H1 (cell line): Measurements from ENCODE around the gene CNTN5. TPM values are rescaled to one million over a fixed set of nuclear protein-coding genes. Genes with fewer than 3 reads are reported as not detected.

Experiments
- CTCF ChIA-PET: fragments of 300-600 bp; sonication (Branson Sonifier 250); formaldehyde crosslinking; loops from one replicate; lab custom pipeline; 2021; ENCODE audit not compliant: partially characterized antibody; lab: Charles Lee
- POLR2A ChIA-PET: fragments of 300-600 bp; sonication (Branson Sonifier 250); formaldehyde crosslinking; loops from one replicate; lab custom pipeline; 2021; ENCODE audit warnings: inconsistent platforms; ENCODE audit not compliant: partially characterized antibody; lab: Charles Lee
- DNase-seq, 2 experiments: peaks; one replicate each; pipeline versions ENCODE4 v3.0.0 to v3.0.0-alpha.2; 2010 to 2022; ENCODE audit warnings: low spot score in 2 of 2, low read depth in 1 of 2, mixed read lengths in 1 of 2
- FAIRE-seq: peaks from 2 replicates; lab custom pipeline; 2011; peaks lifted over from hg19 to GRCh38; lab: Jason Lieb, UNC
- H2AFZ ChIP-seq: 2 replicates; pipeline ENCODE4 v1.8.1; 2012; ENCODE audit warnings: low read length, inconsistent platforms
- H2AK5ac ChIP-seq: 2 replicates; pipeline ENCODE4 v1.6.1; 2013; ENCODE audit warnings: low read depth, low read length
- H2BK120ac ChIP-seq: replicated peaks from 2 replicates; pipeline ENCODE3; 2013; ENCODE audit warnings: low read depth, low read length, inconsistent platforms
- H2BK12ac ChIP-seq: 2 replicates; pipeline ENCODE4 v1.6.1; 2013; ENCODE audit warnings: low read depth, low read length
- H2BK15ac ChIP-seq: 2 replicates; pipeline ENCODE4 v1.6.1; 2013; ENCODE audit warnings: low read length
- H2BK20ac ChIP-seq: 2 replicates; pipeline ENCODE4 v1.6.1; 2013; ENCODE audit warnings: low read length
- H2BK5ac ChIP-seq: 2 replicates; pipeline ENCODE4 v1.6.1; 2013; ENCODE audit warnings: low read depth, low read length
- H3K14ac ChIP-seq: 2 replicates; pipeline ENCODE4 v1.6.1; 2013; ENCODE audit warnings: inconsistent platforms; ENCODE audit not compliant: insufficient read length
- H3K18ac ChIP-seq: 2 replicates; pipeline ENCODE4 v1.6.1; 2013; ENCODE audit warnings: low read length; ENCODE audit errors: extremely low read depth
- H3K23ac ChIP-seq: 2 replicates; pipeline ENCODE4 v1.6.1; 2013; ENCODE audit warnings: inconsistent platforms; ENCODE audit not compliant: insufficient read length
- H3K23me2 ChIP-seq: 2 replicates; pipeline ENCODE4 v1.6.1; 2013; ENCODE audit warnings: low read depth, low read length
- H3K27ac ChIP-seq: 2 replicates; pipeline ENCODE4 v1.6.1; 2011; ENCODE audit warnings: low read depth, low read length, inconsistent platforms
- H3K27me3 ChIP-seq, 4 experiments: replicated peaks in 1 of 4; 1 replicate in 1 of 4; 2 replicates in 3 of 4; pipeline versions ENCODE4 v1.6.1 to v1.8.1; 2011 to 2013; ENCODE audit warnings: low read length in 3 of 4, mild to moderate bottlenecking in 3 of 4, inconsistent platforms in 2 of 4, mixed read lengths in 2 of 4, moderate library complexity in 1 of 4; ENCODE audit not compliant: control insufficient read depth in 3 of 4, insufficient read depth in 3 of 4; ENCODE audit errors: extremely low read depth in 1 of 4
- H3K36me3 ChIP-seq, 4 experiments: 2 replicates each; pipeline versions ENCODE4 v1.6.1 to v1.8.1; 2011 to 2013; ENCODE audit warnings: mild to moderate bottlenecking in 4 of 4, low read length in 3 of 4, moderate library complexity in 2 of 4, control low read depth in 1 of 4, inconsistent platforms in 1 of 4; ENCODE audit not compliant: insufficient read depth in 4 of 4, control insufficient read depth in 2 of 4
- H3K4ac ChIP-seq: replicated peaks from 2 replicates; pipeline ENCODE3; 2013; ENCODE audit warnings: low read length, low read depth, mixed read lengths, inconsistent platforms; ENCODE audit not compliant: insufficient read length
- H3K4me1 ChIP-seq, 4 experiments: replicated peaks in 1 of 4; 1 replicate in 1 of 4; 2 replicates in 3 of 4; pipeline versions ENCODE4 v1.6.1 to v1.8.1; 2011 to 2013; ENCODE audit warnings: low read length in 3 of 4, inconsistent platforms in 2 of 4, mixed read lengths in 1 of 4; ENCODE audit not compliant: insufficient read depth in 4 of 4, control insufficient read depth in 3 of 4
- H3K4me2 ChIP-seq, 2 experiments: 2 replicates each; pipeline versions ENCODE4 v1.6.1 to v1.8.1; 2011 to 2013; ENCODE audit warnings: low read depth in 2 of 2, low read length in 2 of 2, control low read depth in 1 of 2, inconsistent platforms in 1 of 2, mild to moderate bottlenecking in 1 of 2; ENCODE audit not compliant: insufficient read depth in 1 of 2
- H3K4me3 ChIP-seq, 4 experiments: fragments of 200-600, 300-600 bp in 1 of 4; sonication (generic), shearing (Covaris generic), sonication (Bioruptor Twin) in 1 of 4; 2 replicates each; pipeline versions ENCODE4 v1.5.1 to v1.8.1; 2011 to 2016; ENCODE audit warnings: low read length in 4 of 4, low read depth in 3 of 4, control low read depth in 2 of 4, inconsistent platforms in 2 of 4, mild to moderate bottlenecking in 2 of 4, mixed read lengths in 1 of 4, moderate library complexity in 1 of 4; ENCODE audit not compliant: insufficient read depth in 2 of 4; ENCODE audit errors: extremely low read depth in 1 of 4
- H3K56ac ChIP-seq: replicated peaks from 2 replicates; pipeline ENCODE3; 2013; ENCODE audit warnings: low read depth, mild to moderate bottlenecking, mixed read lengths, low read length, inconsistent platforms; ENCODE audit not compliant: insufficient read length
- H3K79me1 ChIP-seq: 2 replicates; pipeline ENCODE4 v1.6.1; 2013; ENCODE audit warnings: low read depth, low read length, control low read depth
- H3K79me2 ChIP-seq, 2 experiments: 2 replicates each; pipeline versions ENCODE4 v1.6.1 to v1.8.1; 2012 to 2013; ENCODE audit warnings: low read length in 2 of 2, mild to moderate bottlenecking in 2 of 2, inconsistent platforms in 1 of 2; ENCODE audit not compliant: insufficient read depth in 2 of 2, control insufficient read depth in 1 of 2
- H3K9ac ChIP-seq, 4 experiments: replicated peaks in 1 of 4; 1 replicate in 1 of 4; 2 replicates in 3 of 4; pipeline versions ENCODE4 v1.6.1 to v1.8.1; 2011 to 2013; ENCODE audit warnings: low read depth in 3 of 4, low read length in 3 of 4, control low read depth in 2 of 4, mild to moderate bottlenecking in 2 of 4, moderate library complexity in 2 of 4, inconsistent platforms in 1 of 4; ENCODE audit errors: extremely low read depth in 1 of 4
- H3K9me3 ChIP-seq, 2 experiments: 2 replicates each; pipeline versions ENCODE4 v1.6.1 to v1.8.1; 2012 to 2013; ENCODE audit warnings: mild to moderate bottlenecking in 2 of 2, moderate library complexity in 2 of 2, control low read depth in 1 of 2, inconsistent platforms in 1 of 2, low read depth in 1 of 2, low read length in 1 of 2, mixed read lengths in 1 of 2; ENCODE audit not compliant: insufficient read depth in 2 of 2
- H4K20me1 ChIP-seq, 2 experiments: replicated peaks in 1 of 2; 2 replicates each; pipeline versions ENCODE3 to v1.8.1; 2011 to 2013; ENCODE audit warnings: inconsistent platforms in 2 of 2, low read length in 2 of 2, mild to moderate bottlenecking in 1 of 2; ENCODE audit not compliant: insufficient read depth in 2 of 2, control insufficient read depth in 1 of 2
- H4K5ac ChIP-seq: 2 replicates; pipeline ENCODE4 v1.6.1; 2013; ENCODE audit warnings: low read length, low read depth, mixed read lengths, inconsistent platforms; ENCODE audit not compliant: insufficient read length
- H4K8ac ChIP-seq: 2 replicates; pipeline ENCODE4 v1.8.0; 2013; ENCODE audit warnings: mild to moderate bottlenecking, moderate library complexity, low read length, inconsistent platforms; ENCODE audit not compliant: insufficient read depth; ENCODE audit errors: extremely low read depth
- H4K91ac ChIP-seq: replicated peaks from 2 replicates; pipeline ENCODE3; 2013; ENCODE audit warnings: low read length, mixed read lengths, inconsistent platforms; ENCODE audit not compliant: insufficient read length
- ASH2L ChIP-seq: fragments of 200-600, 300-600 bp; sonication (generic); IDR thresholded peaks from one replicate; pipeline ENCODE4 v1.7.1; 2017; ENCODE audit warnings: low read length
- CTCF ChIP-seq, 3 experiments: IDR thresholded peaks; 1 replicate in 2 of 3; 2 replicates in 1 of 3; pipeline versions ENCODE4 v1.5.1 to v1.6.1; 2011; ENCODE audit warnings: low read length in 3 of 3, mild to moderate bottlenecking in 3 of 3, inconsistent platforms in 2 of 3, low read depth in 1 of 3, moderate library complexity in 1 of 3; ENCODE audit not compliant: insufficient read depth in 1 of 3; ENCODE audit errors: control extremely low read depth in 1 of 3
- GTF2F1 ChIP-seq: IDR thresholded peaks from 2 replicates; pipeline ENCODE4 v1.6.1; 2012; ENCODE audit warnings: low read depth, low read length, improper control_type of control experiment, borderline replicate concordance
- KDM4A ChIP-seq: IDR thresholded peaks from one replicate; pipeline ENCODE4 v1.7.1; 2012; ENCODE audit warnings: low read depth, mild to moderate bottlenecking, moderate library complexity, low read length, inconsistent platforms; ENCODE audit not compliant: severe bottlenecking
- RAD21 ChIP-seq, 2 experiments: IDR thresholded peaks in 1 of 2; conservative IDR thresholded peaks in 1 of 2; 2 replicates each; pipeline ENCODE4 v1.6.1; 2011; ENCODE audit warnings: low read depth in 2 of 2, low read length in 2 of 2, improper control_type of control experiment in 1 of 2, inconsistent platforms in 1 of 2, mild to moderate bottlenecking in 1 of 2, moderate library complexity in 1 of 2
- TAF1 ChIP-seq: IDR thresholded peaks from 2 replicates; pipeline ENCODE4 v1.6.1; 2011; ENCODE audit warnings: mild to moderate bottlenecking, low read depth, low read length
- WGBS, 2 experiments: shearing (Covaris generic) in 1 of 2; methylation state at CpG; one replicate each; pipeline versions ENCODE4 v1.1.6 to v1.1.7; 2013 to 2015; ENCODE audit warnings: low lambda C conversion rate in 2 of 2, mixed read lengths in 2 of 2, inconsistent platforms in 1 of 2, low coverage in 1 of 2, missing lambda C conversion rate in 1 of 2; ENCODE audit not compliant: insufficient replicate concordance in 2 of 2, insufficient coverage in 1 of 2, insufficient read length in 1 of 2; ENCODE audit errors: extremely low coverage in 1 of 2, missing lambda C conversion rate in 1 of 2; 5-methylcytosine and 5-hydroxymethylcytosine counted together
- long read RNA-seq, 2 experiments: library from RNA in 1 of 2; library from capped mRNA in 1 of 2; stranded (forward); transcript quantifications; one replicate each; pipeline ENCODE4 v2.0.0, GENCODE V29; 2021; ENCODE audit warnings: inconsistent platforms in 1 of 2
- polyA minus RNA-seq, 3 experiments: library from RNA; depleted of rRNA, polyadenylated mRNA; stranded (reverse); fragments of >200 nt; gene quantifications; 1 replicate in 2 of 3; 2 replicates in 1 of 3; pipeline ENCODE4 v1.2.3, GENCODE V29; 2011
- polyA plus RNA-seq, 7 experiments: library from polyadenylated mRNA; depleted of rRNA in 3 of 7; stranded (reverse) in 5 of 7; unstranded in 2 of 7; fragments of >200 nt in 5 of 7; fragments of 200-250 nt in 2 of 7; gene quantifications; 1 replicate in 5 of 7; 2 replicates in 1 of 7; 4 replicates in 1 of 7; pipeline versions ENCODE4 v1.2.1 to v1.2.3, GENCODE V29; 2011 to 2013; ENCODE audit warnings: missing spikeins in 2 of 7, mixed read lengths in 2 of 7
- total RNA-seq: library from RNA; stranded (reverse); fragmentation: NEBNext Ultra II Directional; extraction: Animal tissue kit (Norgen Biotek cat#: 25700); gene quantifications from 2 replicates; pipeline ENCODE4 v1.2.1, GENCODE V29; 2021

Gene CNTN5
- total RNA-seq (0.25 TPM in 1 of 2 replicates, not detected in the other), polyA plus RNA-seq (2011; rRNA removed) (not detected in 2 replicates), polyA minus RNA-seq (2011; rRNA and poly(A)+ RNA removed) (not detected in 2 replicates)
- polyA plus RNA-seq (2011; cell fraction: cytosol; rRNA removed) = not detected
- polyA plus RNA-seq (2011; cell fraction: nucleus; rRNA removed) = not detected
- 0.07 TPM in 1 of 4 replicates, not detected in the others for polyA plus RNA-seq (2012, experiment 1 of 2)
- not detected for polyA plus RNA-seq (2012, experiment 2 of 2)
- polyA plus RNA-seq (2013, experiment 1 of 2) = 0.12 TPM
- polyA plus RNA-seq (2013, experiment 2 of 2) = not detected
- not detected for polyA minus RNA-seq (2011; cell fraction: cytosol; rRNA and poly(A)+ RNA removed)
- polyA minus RNA-seq (2011; cell fraction: nucleus; rRNA and poly(A)+ RNA removed) = not detected
- long read RNA-seq, experiment 1 = 0 reads
- long read RNA-seq, experiment 2 = 0 reads

- Histone ChIP-seq H3K79me1 (no peaks in the 10 kb centered on the region), H3K9me3 (no peaks in the 10 kb centered on the region), H3K4me1 (no peaks in the 10 kb centered on the region; a peak in 1 of 7 replicates), H2BK20ac (no peak within 1 kb of the TSS), H3K79me2 (no peaks in the 10 kb centered on the region), H3K4me2 (peak within 1 kb of the TSS; percentile 69 to 70), H3K9ac (no peak within 1 kb of the TSS), H4K8ac (no peak within 1 kb of the TSS), H3K4ac (no peak within 1 kb of the TSS), H3K27ac (no peak within 1 kb of the TSS), H2BK5ac (no peak within 1 kb of the TSS), H2AK5ac (no peak within 1 kb of the TSS), H2BK12ac (no peak within 1 kb of the TSS), H2BK15ac (no peak within 1 kb of the TSS), H3K23ac (no peak within 1 kb of the TSS), H3K56ac (no peak within 1 kb of the TSS), H3K36me3 (no peaks in the 10 kb centered on the region), H4K91ac (no peak within 1 kb of the TSS), H2BK120ac (no peak within 1 kb of the TSS), H4K20me1 (no peaks in the 10 kb centered on the region), H3K23me2 (peaks cover 2% of the 10 kb centered on the region; the same call in 1 of the 2 replicates), H3K4me3 (peak within 1 kb of the TSS; percentile 49 to 72 (median 55)), H4K5ac (no peak within 1 kb of the TSS), H3K18ac (no peak within 1 kb of the TSS), H2AFZ (peak within 1 kb of the TSS; percentile 98), H3K27me3 (peaks cover 2 to 9% (median 5%) of the 10 kb centered on the region in 4 experiments; a peak in 4 of 7 replicates), H3K14ac (no peak within 1 kb of the TSS)
- POLR2A ChIA-PET = no interaction called here
- WGBS, 2 experiments = 6% methylated on average over 57 of the region's 57 CpGs; no CpG with 5 or more reads in 1 of the 2 experiments
- CTCF ChIA-PET = interaction anchor here (1.0 kb wide), 1 partner anchor 567 kb away, joined by 3 read pairs; no protein-coding TSS in a partner anchor
- DNase-seq = peak; percentile 29 to 72
- FAIRE-seq = no peak
- TF ChIP-seq GTF2F1 (no peak), TAF1 (0 out of 2 replicates have a peak, but pooled peaks have one; percentile 10), CTCF (IDR thresholded peaks at IDR 0.05; ENCODE audit: control extremely low read depth in 1 of 3, insufficient read depth in 1 of 3, low read depth in 1 of 3, low read length in 3 of 3) (peak in 1 of 3 experiments; percentile 5; a peak in 2 of 4 replicates), RAD21 (IDR thresholded peaks at IDR 0.05 in 1 of 2, conservative IDR thresholded peaks at IDR 0.05 in 1 of 2; ENCODE audit: low read depth in 2 of 2, low read length in 2 of 2) (peak; percentile 18 to 19; a peak in 3 of 4 replicates), KDM4A (peak; percentile 98), ASH2L (peak; percentile 54)
Observed at GRCh38 chr11:99020352-99021225, at the start of gene CNTN5. TSS of gene CNTN5 (plus strand) at chr11:99020949.
